ENCODE results near the gene TMEM232.
A peak's percentile ranks its signal among the peaks of the same experiment; 100 is the strongest.

Gene TMEM232

GRCh38 chr5:110752953-110753352 is 26.5 kb upstream of the TMEM232 start:
- H4K91ac ChIP-seq (ENCODE audit: low read length) = no peak overlapping the region
- H3K4ac ChIP-seq (ENCODE audit: low read depth in 1 of 2, low read length in 2 of 2) = no peak overlapping the region
- H3K4me3 ChIP-seq (ENCODE audit: insufficient read depth in 1 of 2, low read depth in 1 of 2, low read length in 2 of 2) = no peak overlapping the region
- H2BK5ac ChIP-seq (ENCODE audit: low read depth, low read length, poor library complexity, severe bottlenecking) = no peak overlapping the region
- H3K18ac ChIP-seq (ENCODE audit: low read depth in 1 of 2, low read length in 2 of 2) = no peak overlapping the region
- H3K23ac ChIP-seq (ENCODE audit: low read length in 2 of 2) = no peak overlapping the region
- no peak overlapping the region for H2BK120ac ChIP-seq (ENCODE audit: low read depth, low read length)
- H3K79me1 ChIP-seq (replicated peaks; ENCODE audit: low read length, poor library complexity, severe bottlenecking) = peaks cover 8% of the 10 kb centered on the region
- no peaks in the 10 kb centered on the region for H3K27me3 ChIP-seq (ENCODE audit: control insufficient read depth in 1 of 2, insufficient read depth in 1 of 2, low read length in 2 of 2)
- no peak overlapping the region for H3K27ac ChIP-seq (ENCODE audit: low read length, poor library complexity, severe bottlenecking)
- H3K36me3 ChIP-seq (ENCODE audit: control insufficient read depth in 1 of 2, insufficient read depth in 2 of 2, low read depth in 1 of 2, low read length in 2 of 2) = peaks cover 0 to 82% of the 10 kb centered on the region in 2 experiments
- H3K9ac ChIP-seq (ENCODE audit: low read length) = no peak overlapping the region
- H4K8ac ChIP-seq (ENCODE audit: low read length) = no peak overlapping the region
- no peaks in the 10 kb centered on the region for H3K9me3 ChIP-seq (ENCODE audit: control insufficient read depth, low read length)
- no peak overlapping the region for H3K14ac ChIP-seq (ENCODE audit: low read length in 2 of 2)
- H2AFZ ChIP-seq (ENCODE audit: low read depth, low read length) = no peak overlapping the region
- H2AK5ac ChIP-seq (ENCODE audit: low read length, severe bottlenecking) = no peak overlapping the region
- no peak for DNase-seq
- H3K4me2 ChIP-seq (ENCODE audit: low read length, poor library complexity, severe bottlenecking) = no peak overlapping the region
- H3K4me1 ChIP-seq (ENCODE audit: control insufficient read depth, insufficient read depth, low read depth, low read length) = no peaks in the 10 kb centered on the region
- 88% methylated on average over 1 of the region's 1 CpG for WGBS
- H2BK15ac ChIP-seq (ENCODE audit: low read depth, poor library complexity, severe bottlenecking) = no peak overlapping the region
- H2BK12ac ChIP-seq (ENCODE audit: low read length in 2 of 2) = peak overlapping the region in 1 of 2 experiments; percentile 52

DNA sequence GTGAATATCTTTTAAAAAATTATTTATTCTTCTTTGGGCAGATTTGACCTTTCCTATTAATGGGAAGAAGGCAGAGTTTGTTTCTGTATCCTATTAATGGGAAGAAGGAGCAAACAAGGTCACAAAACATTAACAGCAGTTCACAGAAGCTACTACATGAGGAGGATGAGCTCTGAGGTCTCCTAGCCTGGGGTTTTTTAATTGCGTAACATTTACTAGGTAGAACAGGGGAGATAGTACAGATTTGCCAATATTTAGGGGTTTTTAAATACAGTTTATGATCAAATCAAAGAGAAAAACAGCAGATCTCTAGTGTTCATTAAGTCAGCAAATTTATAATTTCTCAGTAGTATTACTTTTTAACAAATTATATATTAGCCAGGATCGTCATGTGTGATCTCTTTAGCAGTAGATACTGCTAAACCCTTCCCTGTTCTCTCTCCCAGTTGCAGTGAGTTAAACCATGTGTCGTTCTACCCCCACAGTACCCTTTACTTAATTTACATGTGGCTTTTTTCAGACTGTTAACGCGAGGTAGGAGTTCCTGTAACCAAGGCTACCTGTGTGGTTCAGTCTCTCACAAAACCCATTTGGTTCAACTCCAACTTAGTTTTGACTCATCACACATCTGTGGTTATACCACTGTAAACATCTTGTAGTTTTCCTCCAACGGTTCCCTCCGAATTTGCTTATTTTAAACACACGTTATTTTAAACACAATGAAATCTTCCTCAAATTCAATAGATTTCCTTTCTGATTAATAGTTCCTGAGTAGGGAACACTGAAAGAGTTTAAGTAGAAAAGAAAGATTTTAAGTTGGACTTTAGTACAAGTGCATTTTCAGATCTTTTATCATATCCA is 25.7 kb upstream of the TMEM232 start:
- Histone ChIP-seq H2BK12ac (ENCODE audit: low read length in 2 of 2) (no peak overlapping the region), H2BK15ac (ENCODE audit: low read depth, poor library complexity, severe bottlenecking) (no peak overlapping the region), H3K23ac (ENCODE audit: low read length in 2 of 2) (no peak overlapping the region), H3K4me3 (ENCODE audit: insufficient read depth in 1 of 2, low read depth in 1 of 2, low read length in 2 of 2) (no peak overlapping the region), H2AFZ (ENCODE audit: low read depth, low read length) (no peak overlapping the region), H3K18ac (ENCODE audit: low read depth in 1 of 2, low read length in 2 of 2) (no peak overlapping the region), H3K9me3 (ENCODE audit: control insufficient read depth, low read length) (no peaks in the 10 kb centered on the region), H3K4me2 (ENCODE audit: low read length, poor library complexity, severe bottlenecking) (no peak overlapping the region), H4K91ac (ENCODE audit: low read length) (no peak overlapping the region), H3K14ac (ENCODE audit: low read length in 2 of 2) (no peak overlapping the region), H3K79me1 (replicated peaks; ENCODE audit: low read length, poor library complexity, severe bottlenecking) (peaks cover 8% of the 10 kb centered on the region), H3K4me1 (ENCODE audit: control insufficient read depth, insufficient read depth, low read depth, low read length) (no peaks in the 10 kb centered on the region), H3K27ac (ENCODE audit: low read length, poor library complexity, severe bottlenecking) (no peak overlapping the region), H2BK120ac (ENCODE audit: low read depth, low read length) (no peak overlapping the region), H3K9ac (ENCODE audit: low read length) (no peak overlapping the region), H4K8ac (ENCODE audit: low read length) (no peak overlapping the region), H2BK5ac (ENCODE audit: low read depth, low read length, poor library complexity, severe bottlenecking) (no peak overlapping the region), H3K36me3 (ENCODE audit: control insufficient read depth in 1 of 2, insufficient read depth in 2 of 2, low read depth in 1 of 2, low read length in 2 of 2) (peaks cover 0 to 83% of the 10 kb centered on the region in 2 experiments), H3K27me3 (ENCODE audit: control insufficient read depth in 1 of 2, insufficient read depth in 1 of 2, low read length in 2 of 2) (no peaks in the 10 kb centered on the region), H2AK5ac (ENCODE audit: low read length, severe bottlenecking) (no peak overlapping the region), H3K4ac (ENCODE audit: low read depth in 1 of 2, low read length in 2 of 2) (no peak overlapping the region)
- 42% methylated on average over 8 of the region's 8 CpGs for WGBS
- peak; percentile 83 for DNase-seq

- H2AK5ac ChIP-seq (ENCODE audit: low read length, severe bottlenecking) = no peak within 1 kb of the TSS
Observed at GRCh38 chr5:110738812-110739651, 12.6 kb upstream of the TMEM232 start, which contains the start of gene SLC25A46. TSS of gene SLC25A46 (plus strand) at chr5:110739007. CDS start at chr5:110739120, 113 bp downstream.

DNA sequence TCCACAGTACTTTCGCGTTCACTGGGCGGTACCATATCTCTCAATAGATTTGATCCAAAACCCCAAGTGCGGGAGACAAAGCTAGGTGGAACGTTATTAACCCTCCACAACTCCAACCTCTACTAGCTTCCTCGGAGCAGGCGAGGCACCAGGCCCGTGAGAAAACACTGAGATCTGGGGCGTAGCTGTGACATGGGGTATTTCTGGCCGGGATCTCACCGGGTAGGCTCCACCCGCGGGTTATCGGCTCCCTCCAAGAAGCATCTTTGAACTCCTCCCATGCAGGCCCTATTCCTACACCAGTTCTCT is 12.0 kb upstream of the TMEM232 start:
- under 1% methylated on average over 11 of the region's 14 CpGs for WGBS
- H2AK5ac ChIP-seq (ENCODE audit: low read length, severe bottlenecking) = no peak overlapping the region
- peak overlapping the region; percentile 86 for H2AFZ ChIP-seq (ENCODE audit: low read depth, low read length)
- peaks cover 3% of the 10 kb centered on the region for H3K79me1 ChIP-seq (replicated peaks; ENCODE audit: low read length, poor library complexity, severe bottlenecking)
- H2BK15ac ChIP-seq (ENCODE audit: low read depth, poor library complexity, severe bottlenecking) = no peak overlapping the region
- peak overlapping the region; percentile 86 for H3K18ac ChIP-seq (ENCODE audit: low read depth in 1 of 2, low read length in 2 of 2)
- peak overlapping the region; percentile 60 to 91 for H3K4ac ChIP-seq (ENCODE audit: low read depth in 1 of 2, low read length in 2 of 2)
- H4K8ac ChIP-seq (ENCODE audit: low read length) = peak overlapping the region; percentile 99
- peak overlapping the region; percentile 84 to 85 for H3K4me3 ChIP-seq (ENCODE audit: insufficient read depth in 1 of 2, low read depth in 1 of 2, low read length in 2 of 2)
- no peaks in the 10 kb centered on the region for H3K27me3 ChIP-seq (ENCODE audit: control insufficient read depth in 1 of 2, insufficient read depth in 1 of 2, low read length in 2 of 2)
- peaks cover 0 to 1% of the 10 kb centered on the region in 2 experiments for H3K36me3 ChIP-seq (ENCODE audit: control insufficient read depth in 1 of 2, insufficient read depth in 2 of 2, low read depth in 1 of 2, low read length in 2 of 2)
- H3K9me3 ChIP-seq (ENCODE audit: control insufficient read depth, low read length) = no peaks in the 10 kb centered on the region
- H3K27ac ChIP-seq (ENCODE audit: low read length, poor library complexity, severe bottlenecking) = no peak overlapping the region
- H3K4me2 ChIP-seq (ENCODE audit: low read length, poor library complexity, severe bottlenecking) = peak overlapping the region; percentile 93
- H3K9ac ChIP-seq (ENCODE audit: low read length) = peak overlapping the region; percentile 95
- H3K23ac ChIP-seq (ENCODE audit: low read length in 2 of 2) = no peak overlapping the region
- no peak overlapping the region for H2BK12ac ChIP-seq (ENCODE audit: low read length in 2 of 2)
- H3K14ac ChIP-seq (ENCODE audit: low read length in 2 of 2) = no peak overlapping the region
- no peak for DNase-seq
- H2BK5ac ChIP-seq (ENCODE audit: low read depth, low read length, poor library complexity, severe bottlenecking) = no peak overlapping the region
- H2BK120ac ChIP-seq (ENCODE audit: low read depth, low read length) = peak overlapping the region; percentile 34
- H3K4me1 ChIP-seq (ENCODE audit: control insufficient read depth, insufficient read depth, low read depth, low read length) = no peaks in the 10 kb centered on the region
- H4K91ac ChIP-seq (ENCODE audit: low read length) = peak overlapping the region; percentile 80

More at GRCh38 chr5:110738812-110739651, 12.6 kb upstream of the TMEM232 start, which contains the start of gene SLC25A46:
- H4K91ac ChIP-seq (ENCODE audit: low read length) = peak within 1 kb of the TSS; percentile 92
- H2BK120ac ChIP-seq (ENCODE audit: low read depth, low read length) = peak within 1 kb of the TSS; percentile 34
- peaks cover 3% of the 10 kb centered on the region for H3K79me1 ChIP-seq (replicated peaks; ENCODE audit: low read length, poor library complexity, severe bottlenecking)
- H3K4ac ChIP-seq (ENCODE audit: low read depth in 1 of 2, low read length in 2 of 2) = peak within 1 kb of the TSS; percentile 60 to 91
- H3K14ac ChIP-seq (ENCODE audit: low read length in 2 of 2) = peak within 1 kb of the TSS in 1 of 2 experiments; percentile 5
- peak; percentile 94 for DNase-seq
- peak within 1 kb of the TSS; percentile 86 to 87 for H3K18ac ChIP-seq (ENCODE audit: low read depth in 1 of 2, low read length in 2 of 2)
- under 1% methylated on average over 42 of the region's 62 CpGs for WGBS
- H3K23ac ChIP-seq (ENCODE audit: low read length in 2 of 2) = no peak within 1 kb of the TSS
- no peak within 1 kb of the TSS for H2BK5ac ChIP-seq (ENCODE audit: low read depth, low read length, poor library complexity, severe bottlenecking)
- peak within 1 kb of the TSS; percentile 84 to 85 for H3K4me3 ChIP-seq (ENCODE audit: insufficient read depth in 1 of 2, low read depth in 1 of 2, low read length in 2 of 2)
- H3K36me3 ChIP-seq (ENCODE audit: control insufficient read depth in 1 of 2, insufficient read depth in 2 of 2, low read depth in 1 of 2, low read length in 2 of 2) = peaks cover 0 to 7% of the 10 kb centered on the region in 2 experiments
- H3K4me1 ChIP-seq (ENCODE audit: control insufficient read depth, insufficient read depth, low read depth, low read length) = no peaks in the 10 kb centered on the region
- peak within 1 kb of the TSS; percentile 95 for H3K9ac ChIP-seq (ENCODE audit: low read length)
- H3K4me2 ChIP-seq (ENCODE audit: low read length, poor library complexity, severe bottlenecking) = peak within 1 kb of the TSS; percentile 93
- peak within 1 kb of the TSS; percentile 15 for H2BK15ac ChIP-seq (ENCODE audit: low read depth, poor library complexity, severe bottlenecking)
- no peaks in the 10 kb centered on the region for H3K9me3 ChIP-seq (ENCODE audit: control insufficient read depth, low read length)
- peak within 1 kb of the TSS; percentile 86 for H2AFZ ChIP-seq (ENCODE audit: low read depth, low read length)
- peak within 1 kb of the TSS; percentile 70 for H3K27ac ChIP-seq (ENCODE audit: low read length, poor library complexity, severe bottlenecking)
- H3K27me3 ChIP-seq (ENCODE audit: control insufficient read depth in 1 of 2, insufficient read depth in 1 of 2, low read length in 2 of 2) = no peaks in the 10 kb centered on the region
- no peak within 1 kb of the TSS for H2BK12ac ChIP-seq (ENCODE audit: low read length in 2 of 2)
- peak within 1 kb of the TSS; percentile 99 for H4K8ac ChIP-seq (ENCODE audit: low read length)
